Placental pericyte (primary cell): ENCODE measurements around the gene AJUBA. TPM values are rescaled to one million over a fixed set of nuclear protein-coding genes. Genes with fewer than 3 reads are reported as not detected.

Experiments
- total RNA-seq: library from RNA; depleted of rRNA; stranded (reverse); fragments of >200 nt; gene quantifications from 2 replicates; pipeline ENCODE4 v1.2.3, GENCODE V29; 2012

The AJUBA gene
- total RNA-seq, result 50.4 and 91.7 TPM in 2 replicates

DNA sequence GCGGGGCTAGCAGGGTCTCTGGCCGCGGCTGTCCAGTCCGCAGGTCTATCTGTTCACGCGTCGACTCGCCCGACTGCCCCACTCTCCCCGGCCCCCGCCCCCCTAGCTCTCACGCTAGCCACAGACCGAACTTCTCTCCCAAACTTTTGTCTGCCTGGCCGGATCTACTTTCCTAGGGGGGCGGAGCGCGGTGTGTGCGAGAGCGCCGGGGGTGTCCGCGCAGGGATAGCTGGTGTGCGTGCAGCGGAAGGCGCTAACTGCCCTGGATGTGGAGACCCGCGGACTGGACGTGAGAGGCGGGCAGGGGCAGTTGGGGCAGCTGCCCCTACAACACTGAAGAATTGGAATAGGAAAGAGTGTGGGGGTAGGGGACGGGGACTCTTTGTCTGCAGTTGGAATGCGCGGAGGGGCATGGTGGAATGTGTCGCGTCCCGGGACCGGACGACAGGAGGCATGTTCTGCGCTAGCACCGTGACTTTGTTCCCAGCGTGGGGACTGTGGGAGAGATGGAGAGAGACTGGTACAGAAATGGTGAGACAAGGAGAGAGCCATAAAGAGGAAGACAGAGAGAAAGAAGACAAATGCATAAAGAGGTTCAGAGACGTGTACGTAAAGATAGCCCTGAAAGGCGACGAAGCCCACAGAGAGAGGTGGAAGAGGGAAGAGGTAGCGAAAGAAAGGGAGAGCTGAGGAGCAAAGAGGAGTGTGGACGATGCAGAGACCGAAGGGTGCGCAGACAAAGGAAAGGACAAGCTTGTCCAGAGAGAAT lies at the start of gene AJUBA:
Gene AJUBA, minus strand, starts transcription at position 75 of the 769 bp plus-strand sequence. CDS start 285 bp downstream, outside the sequence.

DNA sequence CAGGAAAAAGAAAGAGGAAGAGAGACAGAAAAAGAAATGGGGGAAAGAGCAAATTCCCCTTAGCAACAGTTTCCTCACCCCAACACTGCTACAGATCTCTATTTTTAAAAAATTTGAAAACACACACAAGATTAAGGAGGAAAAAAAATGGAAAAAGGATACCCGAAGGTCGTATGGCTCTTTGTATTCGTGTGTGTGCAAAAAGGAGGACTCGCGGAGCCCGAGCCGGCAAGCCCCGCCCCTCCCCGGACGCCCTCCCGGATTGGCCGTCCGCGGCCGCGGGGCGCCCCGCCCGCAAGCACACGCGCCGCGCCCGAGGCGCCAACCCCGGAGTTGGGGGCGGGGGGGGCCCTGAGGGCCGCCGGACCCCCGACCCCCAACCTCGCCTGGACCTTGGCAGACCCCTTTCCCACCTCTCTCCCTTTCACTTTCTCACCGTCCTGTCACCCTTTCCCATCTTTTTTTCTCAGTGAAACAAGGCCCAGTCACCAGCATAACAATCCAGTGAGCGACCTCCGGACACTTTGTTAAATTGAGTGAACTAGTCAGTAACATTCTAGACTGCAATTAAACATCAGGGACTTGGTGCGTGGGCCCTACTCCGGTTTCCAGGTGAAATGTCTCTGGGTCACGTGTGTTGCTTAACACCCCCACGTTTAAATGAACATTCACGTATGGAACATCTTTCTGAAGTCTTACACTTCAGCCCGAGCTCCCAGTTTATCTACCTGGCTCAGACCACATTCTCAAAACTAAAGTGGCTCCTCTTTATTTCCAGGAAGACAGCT lies 27.8 kb upstream of the AJUBA start, which contains the start of gene C14orf93:
Gene C14orf93, minus strand, starts transcription at position 205 of the 788 bp plus-strand sequence. CDS start 11,120 bp downstream, outside the sequence.

DNA sequence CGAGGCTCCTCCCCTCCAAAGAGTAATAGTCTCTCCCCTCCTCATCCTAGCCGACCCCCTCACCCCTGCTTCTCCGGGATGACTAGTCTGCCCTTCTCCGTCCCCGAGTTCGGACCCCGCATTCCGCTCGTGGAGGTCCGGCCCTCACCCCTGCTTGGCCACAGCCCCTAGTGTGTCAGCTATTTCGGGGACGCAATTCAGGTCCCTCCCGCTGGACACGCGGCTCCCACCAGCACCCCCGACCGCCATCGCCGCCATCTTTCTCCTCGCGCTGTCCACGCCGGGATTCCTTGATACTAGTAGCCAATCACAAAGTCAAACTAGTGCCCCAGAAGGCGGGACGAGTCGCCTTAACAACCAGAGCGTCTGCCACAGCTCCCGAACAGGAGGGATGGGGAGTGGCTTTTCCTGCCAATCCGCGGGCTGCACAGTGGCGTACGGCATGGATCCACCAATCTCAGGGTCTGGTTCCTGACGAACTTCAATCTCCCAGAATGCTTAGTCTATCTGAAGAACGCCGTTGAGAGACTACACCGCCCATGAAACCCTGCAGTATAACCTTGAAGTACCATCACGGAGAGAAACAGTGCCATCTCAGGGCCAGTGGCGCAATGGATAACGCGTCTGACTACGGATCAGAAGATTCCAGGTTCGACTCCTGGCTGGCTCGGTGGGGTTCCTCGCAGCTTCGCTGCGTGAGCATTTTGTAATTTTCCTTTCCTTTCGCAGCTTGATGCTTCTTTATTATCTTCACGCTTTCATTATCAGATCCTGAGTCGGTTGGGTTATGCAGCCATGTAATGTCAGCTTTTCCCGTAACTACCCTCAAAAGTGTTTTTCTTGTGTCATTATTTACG lies 53.0 kb downstream of the AJUBA start, which contains the start of gene PRMT5:
Gene PRMT5, minus strand, starts transcription at position 273 of the 857 bp plus-strand sequence. Its CDS starts 15 bp downstream, at position 258.

Other genes starting within 250 kb of the AJUBA start
- 56.3 and 101 TPM in 2 replicates for gene OXA1L, start 215.9 kb downstream of the AJUBA start, total RNA-seq
- 7.4 and 26.5 TPM in 2 replicates for gene SLC7A7, start 167.1 kb downstream of the AJUBA start, total RNA-seq
- 35.5 and 42.1 TPM in 2 replicates for gene MRPL52, start 152.7 kb downstream of the AJUBA start, total RNA-seq
- 664 and 991 TPM in 2 replicates for gene MMP14, start 146.0 kb downstream of the AJUBA start, total RNA-seq
- 147 and 218 TPM in 2 replicates for gene LRP10, start 110.8 kb downstream of the AJUBA start, total RNA-seq
- 0.22 TPM in 1 of 2 replicates, not detected in the other for gene REM2, start 99.3 kb downstream of the AJUBA start, total RNA-seq
- 109 and 135 TPM in 2 replicates for gene RBM23, start 63.4 kb downstream of the AJUBA start, total RNA-seq
- 81.0 and 87.8 TPM in 2 replicates for gene PRMT5, start 53.2 kb downstream of the AJUBA start, total RNA-seq
- gene HAUS4, start 25.5 kb downstream of the AJUBA start, total RNA-seq, result 19.7 and 32.2 TPM in 2 replicates
- gene C14orf93, start 27.6 kb upstream of the AJUBA start, total RNA-seq, result 6.2 and 6.6 TPM in 2 replicates
- gene PSMB5, start 52.3 kb upstream of the AJUBA start, total RNA-seq, result 156 and 197 TPM in 2 replicates
- gene PSMB11, start 59.7 kb upstream of the AJUBA start, total RNA-seq, result not detected in 2 replicates
- gene CDH24, start 75.0 kb upstream of the AJUBA start, total RNA-seq, result 3.1 and 9.2 TPM in 2 replicates
- gene ACIN1, start 112.6 kb upstream of the AJUBA start, total RNA-seq, result 73.5 and 107 TPM in 2 replicates
- gene C14orf119, start 113.0 kb upstream of the AJUBA start, total RNA-seq, result 35.7 and 41.2 TPM in 2 replicates
- not detected in 2 replicates for gene CIROP, start 122.4 kb upstream of the AJUBA start, total RNA-seq
- gene CEBPE, start 136.7 kb upstream of the AJUBA start, total RNA-seq, result not detected in 2 replicates
- gene SLC7A8, start 201.1 kb upstream of the AJUBA start, total RNA-seq, result 1.1 TPM in 2 replicates